NCI-H1930 (cell line): Measurements from ENCODE around the gene ZNF70.
A peak's percentile ranks its signal among the peaks of the same experiment; 100 is the strongest.

Source experiments
- DNase-seq, 2 experiments: peaks; one replicate each; lab custom pipeline; 2025; lab: John Stamatoyannopoulos, UW

The ZNF70 gene

DNA sequence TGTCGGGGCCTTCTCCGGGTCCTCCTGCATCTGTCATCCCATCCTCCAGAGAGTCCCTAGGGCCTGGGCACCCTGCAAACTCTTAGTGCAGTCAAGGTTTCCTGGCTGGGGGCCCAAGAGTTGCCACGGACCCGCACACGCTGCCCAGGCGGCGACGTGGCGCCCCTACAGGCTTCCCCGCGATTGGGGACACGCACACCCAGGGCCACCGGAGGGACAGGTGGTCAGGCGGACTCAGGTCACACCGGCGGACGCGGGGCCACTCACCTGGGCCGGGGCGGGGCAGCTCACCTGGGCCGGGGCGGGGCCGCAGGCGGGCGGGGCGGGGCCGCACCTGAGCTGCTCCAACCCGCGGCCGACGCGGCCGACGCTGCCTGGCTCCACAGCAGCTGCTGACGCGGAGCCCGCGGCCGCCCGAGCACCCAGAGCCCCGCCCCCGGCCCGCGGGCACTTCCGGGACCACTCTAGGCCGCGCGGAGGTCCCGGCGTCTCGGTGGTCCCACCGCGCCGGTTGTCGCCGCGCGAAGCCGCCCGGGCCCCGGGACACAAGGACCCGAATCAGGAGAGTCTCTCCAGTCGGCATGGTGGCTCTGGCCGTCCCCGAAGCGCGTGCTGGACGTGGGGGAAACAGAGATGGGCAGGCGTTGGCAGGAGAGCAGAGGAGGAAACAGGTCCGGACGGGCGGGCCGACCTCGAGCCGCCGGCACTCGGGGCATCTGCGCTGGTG lies at the start of gene ZNF70:
Gene ZNF70 (minus strand): TSS at position 399 of the 727 bp plus-strand sequence. CDS start 5,972 bp downstream, outside the sequence.
- peak; percentile 75 to 84 for DNase-seq

DNA sequence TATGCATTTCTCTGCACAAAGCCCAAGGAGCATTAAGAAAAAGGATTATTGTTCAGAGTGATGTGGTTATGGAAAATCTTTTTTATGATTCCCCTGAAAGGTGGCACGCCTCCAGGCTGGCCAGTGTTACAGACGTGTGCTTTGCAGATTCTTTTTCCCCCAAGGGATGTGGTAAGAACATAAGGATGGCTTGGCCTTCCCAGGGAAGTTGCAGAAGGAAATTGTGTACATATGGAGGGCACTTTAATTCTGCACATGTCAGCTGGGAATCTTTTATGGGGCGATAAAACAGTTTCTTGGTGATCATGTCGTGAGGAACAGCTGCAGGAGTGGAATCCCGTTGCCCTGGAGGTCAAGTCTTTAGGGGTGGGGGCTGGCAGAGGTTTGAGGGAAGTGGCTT lies 45.5 kb upstream of the ZNF70 start:
- no peak for DNase-seq

DNA sequence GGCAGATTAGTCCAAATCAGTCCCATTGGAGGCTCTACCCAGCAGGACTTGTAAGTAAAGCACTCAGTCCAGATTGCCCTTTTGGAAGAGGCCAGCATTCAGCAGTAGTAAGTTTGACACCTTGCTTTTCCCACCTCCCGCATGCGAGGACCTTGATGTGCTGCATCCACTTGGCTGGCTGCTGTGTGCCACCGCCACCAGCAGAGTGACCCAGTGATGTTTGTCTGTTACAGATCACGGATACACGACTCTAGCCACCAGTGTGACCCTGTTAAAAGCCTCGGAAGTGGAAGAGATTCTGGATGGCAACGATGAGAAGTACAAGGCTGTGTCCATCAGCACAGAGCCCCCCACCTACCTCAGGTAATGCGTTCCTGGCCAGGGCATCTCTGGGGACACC lies 42.4 kb upstream of the ZNF70 start:
- no peak for DNase-seq

DNA sequence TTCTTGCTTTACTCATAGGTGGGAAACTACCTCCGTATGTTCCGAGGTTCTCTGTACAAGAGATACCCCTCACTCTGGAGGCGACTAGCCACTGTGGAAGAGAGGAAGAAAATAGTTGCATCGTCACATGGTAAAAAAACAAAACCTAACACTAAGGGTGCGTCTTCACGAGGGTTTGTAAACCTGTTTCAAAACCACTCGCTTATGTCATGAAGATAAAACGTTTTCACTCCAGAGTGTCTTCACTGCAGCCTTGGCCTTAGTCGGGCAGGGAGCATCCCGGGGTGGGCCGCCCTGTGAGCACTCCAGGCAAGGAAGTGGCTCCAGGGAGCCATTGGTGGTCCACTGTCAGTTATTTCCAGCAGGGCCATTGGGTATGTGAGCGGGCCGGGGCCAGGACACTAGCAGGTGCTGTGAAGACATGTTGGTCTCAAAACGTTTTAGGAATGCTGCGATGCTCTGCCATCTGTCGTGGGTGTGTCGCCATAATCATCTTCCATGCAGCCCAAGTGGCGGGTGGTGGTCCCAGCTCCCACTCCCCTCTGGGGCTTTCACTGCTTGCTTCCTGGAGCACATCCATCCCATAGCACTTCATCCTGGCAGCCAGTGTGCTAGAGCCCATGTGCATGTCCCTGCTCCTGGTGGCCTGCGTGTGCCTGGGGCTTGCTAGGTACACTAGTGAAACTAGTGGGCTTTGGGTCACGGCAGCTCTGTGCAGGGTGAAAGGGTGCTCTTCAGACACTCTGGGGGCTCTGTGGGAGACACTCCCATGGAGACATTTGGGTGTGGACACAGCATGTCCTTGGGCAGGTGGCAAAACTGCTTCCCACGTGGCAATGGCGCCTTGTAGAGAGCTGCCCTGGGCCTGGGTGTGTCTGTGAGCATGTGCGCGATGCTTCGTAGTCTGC lies 41.1 kb upstream of the ZNF70 start:
- DNase-seq = no peak

DNA sequence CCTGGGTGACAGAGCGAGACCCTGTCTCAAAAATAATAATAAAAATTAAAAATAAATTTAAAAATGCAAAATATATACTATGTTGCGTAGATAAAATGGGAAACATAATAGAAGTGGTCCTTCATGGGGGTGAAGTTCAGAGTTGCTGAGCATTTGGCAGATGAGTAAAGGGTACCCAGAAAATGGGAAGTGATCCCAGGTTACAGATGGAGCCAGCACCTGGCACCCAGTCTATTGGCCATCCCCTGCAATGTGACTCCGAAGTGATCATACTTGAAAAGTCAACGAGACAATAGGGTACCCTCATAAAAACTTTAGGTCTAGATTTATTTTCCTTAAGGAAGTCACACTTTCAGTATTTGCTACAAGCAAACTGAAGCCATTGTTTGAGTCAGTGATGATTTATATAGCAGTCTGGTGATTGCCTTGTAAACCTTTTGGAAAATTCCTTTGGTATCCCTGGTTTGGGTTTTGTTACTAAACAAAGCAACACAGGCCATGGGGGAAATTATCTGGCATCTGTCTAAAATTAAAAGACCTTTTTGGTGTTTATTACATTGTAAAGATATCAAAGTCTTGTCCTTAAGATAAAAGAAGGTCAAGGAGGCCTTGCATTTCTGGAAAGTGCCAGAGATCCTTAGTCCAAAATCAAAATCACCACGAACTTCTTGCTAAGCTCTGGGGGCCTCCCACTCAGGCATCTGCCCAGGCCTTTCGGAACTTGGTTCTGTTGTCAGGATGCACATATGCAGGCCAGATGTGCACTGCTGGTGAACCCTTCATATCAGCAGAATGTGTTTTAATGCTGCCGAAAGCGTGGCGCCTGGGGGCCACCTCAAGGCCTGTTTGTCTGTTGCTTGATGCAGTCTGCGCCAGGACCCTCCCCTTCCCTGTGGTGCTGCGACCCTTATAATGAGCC lies 40.2 kb upstream of the ZNF70 start:
- no peak for DNase-seq

DNA sequence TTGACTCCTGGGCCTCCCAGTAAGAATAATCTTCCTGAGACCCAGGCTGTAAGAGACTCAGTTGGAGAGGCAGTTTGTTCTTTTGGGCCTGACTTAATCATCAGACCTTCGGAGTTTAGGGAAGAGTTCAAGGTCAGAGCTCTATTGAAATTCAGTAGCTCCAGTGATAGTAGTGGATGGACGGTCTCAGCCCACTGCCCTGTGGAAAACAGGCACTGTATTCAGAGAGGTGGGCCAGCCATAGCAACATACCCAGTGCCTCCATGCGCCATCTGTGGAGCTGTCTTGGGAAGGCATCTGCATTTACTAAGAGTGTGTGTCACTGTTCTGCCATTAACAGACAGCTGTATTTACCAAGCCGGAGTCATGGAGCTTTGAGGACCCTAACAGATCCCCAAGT lies 38.7 kb upstream of the ZNF70 start:
- DNase-seq = no peak

DNA sequence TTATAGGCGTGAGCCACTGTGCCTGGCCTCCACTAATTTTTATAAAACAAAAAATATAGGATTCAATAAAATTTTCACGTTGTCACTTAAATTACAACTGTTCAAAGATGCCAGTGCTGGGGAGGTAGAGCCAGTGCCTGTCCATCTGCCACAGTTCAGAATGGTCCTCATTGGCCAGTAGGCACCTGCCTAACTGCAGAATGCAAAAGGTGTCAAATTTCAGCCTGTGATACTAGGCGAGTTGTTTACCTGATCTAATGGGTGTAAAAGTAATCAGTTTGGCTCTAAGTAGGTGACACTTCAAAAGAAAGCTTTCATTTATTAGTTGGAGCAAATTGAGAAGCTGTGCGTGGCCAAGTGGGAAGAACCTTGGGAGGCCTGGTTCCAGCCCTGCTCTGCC lies 38.2 kb upstream of the ZNF70 start:
- no peak for DNase-seq

DNA sequence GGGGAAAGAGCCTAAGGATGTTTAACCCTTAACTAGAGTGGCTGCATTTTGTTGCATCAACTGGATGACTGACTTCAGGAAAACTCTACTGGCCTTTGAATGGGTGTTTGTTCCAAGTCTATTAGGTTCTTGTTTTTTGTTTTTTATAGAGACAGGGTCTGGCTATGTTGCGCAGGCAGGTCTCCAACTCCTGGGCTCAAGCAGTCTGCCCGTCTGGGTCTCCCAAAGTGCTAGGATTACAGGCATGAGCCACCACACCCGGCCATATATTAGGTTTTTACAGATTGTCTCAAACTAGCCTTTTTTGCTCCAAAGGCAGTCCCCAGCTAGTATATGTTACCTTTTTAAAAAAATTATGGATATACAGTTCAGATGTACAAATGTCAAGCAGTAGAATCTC lies 37.0 kb upstream of the ZNF70 start:
- no peak for DNase-seq

DNA sequence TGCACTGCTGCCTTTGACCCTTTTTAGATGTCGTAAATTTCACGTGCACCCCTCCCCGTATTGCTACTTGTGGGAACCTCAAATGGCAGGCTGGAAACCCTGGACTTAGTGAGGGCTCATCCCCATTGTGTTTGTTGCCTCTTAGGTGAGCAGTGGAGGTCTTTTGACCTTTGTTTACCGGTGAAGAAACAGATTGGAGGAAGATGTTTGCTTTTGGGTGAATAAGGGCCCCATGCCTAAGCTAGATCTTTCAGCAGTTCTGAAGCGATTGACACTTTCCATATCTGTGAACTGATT lies 36.6 kb upstream of the ZNF70 start:
- DNase-seq = no peak

DNA sequence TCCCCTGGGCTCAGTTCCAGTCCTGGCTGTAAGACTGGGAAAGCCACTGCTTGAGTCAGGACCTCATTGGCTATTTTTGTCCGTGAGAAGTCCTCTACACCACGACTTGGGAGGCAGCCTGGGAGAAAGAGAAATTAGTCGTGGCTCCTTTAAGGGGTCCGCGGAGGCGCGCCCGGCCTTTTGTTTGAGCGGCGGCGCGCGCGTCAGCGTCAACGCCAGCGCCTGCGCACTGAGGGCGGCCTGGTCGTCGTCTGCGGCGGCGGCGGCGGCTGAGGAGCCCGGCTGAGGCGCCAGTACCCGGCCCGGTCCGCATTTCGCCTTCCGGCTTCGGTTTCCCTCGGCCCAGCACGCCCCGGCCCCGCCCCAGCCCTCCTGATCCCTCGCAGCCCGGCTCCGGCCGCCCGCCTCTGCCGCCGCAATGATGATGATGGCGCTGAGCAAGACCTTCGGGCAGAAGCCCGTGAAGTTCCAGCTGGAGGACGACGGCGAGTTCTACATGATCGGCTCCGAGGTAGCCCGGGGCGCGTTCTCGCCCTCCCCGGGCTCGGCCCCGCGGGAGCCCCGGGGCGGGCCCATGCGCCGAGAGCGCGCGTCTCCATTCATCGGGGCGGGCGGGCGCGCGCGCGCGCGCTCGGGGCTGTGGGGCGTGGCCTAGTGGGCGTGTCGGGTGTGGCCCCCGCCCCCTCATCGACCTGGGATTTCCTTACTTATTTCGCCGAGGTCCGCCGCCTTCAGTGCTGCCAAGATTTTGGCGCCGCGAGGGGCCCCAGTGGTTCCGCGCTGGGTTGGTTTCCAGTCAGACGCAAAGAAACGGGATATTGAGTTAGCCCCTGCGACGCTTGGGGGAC lies 36.1 kb upstream of the ZNF70 start, which contains the start of gene SMARCB1:
Gene SMARCB1 (plus strand): TSS at position 215 of the 848 bp plus-strand sequence. CDS start 204 bp downstream, at position 419.
- DNase-seq = peak; percentile 72 to 86

DNA sequence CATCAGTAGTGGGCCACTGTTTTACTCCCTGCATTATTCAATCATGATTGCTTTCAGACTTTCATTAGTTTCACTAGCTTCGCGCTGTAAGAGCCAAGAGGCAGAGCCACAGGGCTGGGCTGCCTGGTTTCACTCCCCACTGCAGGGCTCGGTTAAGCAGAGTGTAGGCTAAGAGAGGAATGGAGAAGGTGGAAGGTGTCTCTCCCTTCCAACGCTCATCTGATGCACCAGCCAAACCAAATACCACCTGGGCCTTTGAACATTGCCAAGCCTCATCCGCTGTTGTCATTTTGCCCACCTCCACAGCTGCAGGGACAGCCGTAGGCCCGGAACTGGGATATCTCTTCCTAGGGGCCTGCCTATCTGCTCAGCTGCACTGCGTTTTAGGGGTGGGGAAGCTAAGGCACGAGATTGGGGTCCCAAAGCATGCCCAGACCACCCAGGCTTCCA lies 35.4 kb upstream of the ZNF70 start:
- no peak for DNase-seq

DNA sequence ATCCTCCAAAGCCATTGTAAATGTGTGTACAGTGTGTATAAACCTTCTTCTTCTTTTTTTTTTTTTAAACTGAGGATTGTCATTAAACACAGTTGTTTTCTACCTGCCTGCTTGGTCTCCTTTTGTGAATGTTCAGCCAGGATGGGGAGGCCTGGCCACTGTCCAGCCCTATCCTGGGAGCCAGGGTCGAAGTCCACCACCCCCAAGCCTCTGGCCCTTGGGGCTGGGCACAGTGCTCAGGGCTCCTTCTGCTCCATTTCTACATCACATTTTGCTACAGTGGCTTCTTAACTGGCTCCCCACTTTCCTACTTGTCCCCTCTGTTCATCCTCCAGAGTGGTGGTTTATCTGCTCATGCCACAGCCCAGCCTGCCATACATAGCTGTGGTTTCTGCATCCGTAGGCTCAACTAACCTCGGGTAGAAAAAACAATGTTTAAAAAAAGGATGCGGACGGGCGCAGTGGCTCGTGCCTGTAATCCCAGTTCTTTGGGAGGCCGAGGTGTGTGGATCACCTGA lies 33.4 kb upstream of the ZNF70 start:
- no peak for DNase-seq

DNA sequence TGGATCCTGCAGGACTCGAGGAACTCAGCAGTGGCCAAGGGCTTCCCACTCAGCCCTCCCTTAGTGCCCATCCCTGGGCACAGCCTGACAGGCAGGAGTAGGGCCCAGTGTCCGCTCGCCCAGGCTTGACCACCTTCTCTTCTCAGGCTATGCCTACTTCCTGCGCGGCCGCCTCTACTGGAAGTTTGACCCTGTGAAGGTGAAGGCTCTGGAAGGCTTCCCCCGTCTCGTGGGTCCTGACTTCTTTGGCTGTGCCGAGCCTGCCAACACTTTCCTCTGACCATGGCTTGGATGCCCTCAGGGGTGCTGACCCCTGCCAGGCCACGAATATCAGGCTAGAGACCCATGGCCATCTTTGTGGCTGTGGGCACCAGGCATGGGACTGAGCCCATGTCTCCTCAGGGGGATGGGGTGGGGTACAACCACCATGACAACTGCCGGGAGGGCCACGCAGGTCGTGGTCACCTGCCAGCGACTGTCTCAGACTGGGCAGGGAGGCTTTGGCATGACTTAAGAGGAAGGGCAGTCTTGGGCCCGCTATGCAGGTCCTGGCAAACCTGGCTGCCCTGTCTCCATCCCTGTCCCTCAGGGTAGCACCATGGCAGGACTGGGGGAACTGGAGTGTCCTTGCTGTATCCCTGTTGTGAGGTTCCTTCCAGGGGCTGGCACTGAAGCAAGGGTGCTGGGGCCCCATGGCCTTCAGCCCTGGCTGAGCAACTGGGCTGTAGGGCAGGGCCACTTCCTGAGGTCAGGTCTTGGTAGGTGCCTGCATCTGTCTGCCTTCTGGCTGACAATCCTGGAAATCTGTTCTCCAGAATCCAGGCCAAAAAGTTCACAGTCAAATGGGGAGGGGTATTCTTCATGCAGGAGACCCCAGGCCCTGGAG lies 32.6 kb upstream of the ZNF70 start:
- DNase-seq = no peak

DNA sequence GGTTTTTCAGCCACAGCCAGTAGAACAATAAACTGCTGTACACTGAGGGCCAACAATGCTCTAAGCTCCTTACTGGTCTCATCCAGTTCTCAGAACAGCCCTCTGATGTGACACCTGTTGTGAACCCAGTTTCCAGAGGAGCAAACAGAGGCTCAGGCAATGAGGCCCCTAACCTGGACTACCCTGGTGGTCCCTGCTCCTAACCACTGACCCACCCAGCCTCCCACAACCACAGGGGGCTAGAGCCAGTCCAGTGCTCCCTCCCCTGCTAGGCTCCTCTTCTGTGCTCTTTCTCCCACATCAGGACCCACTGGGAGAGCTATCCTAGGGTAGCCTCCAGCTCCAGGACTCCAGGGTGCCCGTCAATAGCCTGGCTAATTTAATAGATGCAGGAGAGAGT lies 31.8 kb upstream of the ZNF70 start:
- DNase-seq = no peak

DNA sequence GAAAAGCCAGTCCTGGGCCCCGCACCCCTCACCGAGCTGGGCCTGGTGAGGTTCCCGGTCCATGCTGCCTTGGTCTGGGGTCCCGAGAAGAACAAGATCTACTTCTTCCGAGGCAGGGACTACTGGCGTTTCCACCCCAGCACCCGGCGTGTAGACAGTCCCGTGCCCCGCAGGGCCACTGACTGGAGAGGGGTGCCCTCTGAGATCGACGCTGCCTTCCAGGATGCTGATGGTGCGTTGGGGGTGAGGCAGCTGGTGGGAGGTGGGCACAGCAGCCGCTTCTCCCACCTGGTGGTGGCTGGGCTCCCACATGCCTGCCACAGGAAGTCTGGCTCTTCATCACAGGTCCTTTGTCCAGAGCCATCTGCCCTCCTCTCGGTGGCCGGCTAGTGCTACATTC lies 31.3 kb upstream of the ZNF70 start:
- DNase-seq = no peak

DNA sequence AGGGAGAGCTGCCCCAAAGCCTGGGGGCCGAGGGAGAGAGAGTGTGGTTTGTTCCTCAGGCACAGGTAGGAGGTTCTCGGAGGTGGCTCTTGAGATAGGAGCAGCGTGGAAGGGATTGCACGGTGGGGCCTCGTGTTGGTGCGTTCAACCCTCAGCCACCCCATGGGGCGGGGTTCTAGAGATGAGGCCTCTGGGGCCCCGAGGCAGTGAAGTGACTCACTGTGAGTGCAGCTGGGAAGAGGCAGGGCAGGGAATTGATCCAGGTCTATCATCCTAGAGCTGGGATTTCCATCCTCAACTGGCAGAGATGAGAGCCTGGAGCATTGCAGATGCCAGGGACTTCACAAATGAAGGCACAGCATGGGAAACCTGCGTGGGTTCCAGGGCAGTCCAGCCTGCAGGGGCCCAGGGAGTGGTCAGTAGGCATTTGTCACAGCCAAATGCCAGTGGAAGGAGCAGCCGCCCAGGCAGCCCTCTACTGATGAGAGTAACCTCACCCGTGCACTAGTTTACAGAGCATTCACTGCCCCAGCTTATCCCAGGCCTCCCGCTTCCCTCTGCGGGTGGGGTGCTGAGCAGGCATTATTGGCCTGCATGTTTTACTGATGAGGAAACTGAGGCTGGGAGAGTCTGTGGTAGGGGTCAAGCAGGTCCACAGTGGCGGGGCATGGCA lies 30.7 kb upstream of the ZNF70 start:
- DNase-seq = no peak

DNA sequence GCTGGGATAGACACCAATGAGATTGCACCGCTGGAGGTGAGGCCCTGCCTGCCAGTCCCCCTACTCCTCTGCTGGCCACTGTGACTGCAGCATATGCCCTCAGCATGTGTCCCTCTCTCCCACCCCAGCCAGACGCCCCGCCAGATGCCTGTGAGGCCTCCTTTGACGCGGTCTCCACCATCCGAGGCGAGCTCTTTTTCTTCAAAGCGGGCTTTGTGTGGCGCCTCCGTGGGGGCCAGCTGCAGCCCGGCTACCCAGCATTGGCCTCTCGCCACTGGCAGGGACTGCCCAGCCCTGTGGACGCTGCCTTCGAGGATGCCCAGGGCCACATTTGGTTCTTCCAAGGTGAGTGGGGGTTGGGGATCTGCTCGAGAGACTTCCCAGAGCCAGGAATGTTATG lies 30.2 kb upstream of the ZNF70 start:
- DNase-seq = no peak

DNA sequence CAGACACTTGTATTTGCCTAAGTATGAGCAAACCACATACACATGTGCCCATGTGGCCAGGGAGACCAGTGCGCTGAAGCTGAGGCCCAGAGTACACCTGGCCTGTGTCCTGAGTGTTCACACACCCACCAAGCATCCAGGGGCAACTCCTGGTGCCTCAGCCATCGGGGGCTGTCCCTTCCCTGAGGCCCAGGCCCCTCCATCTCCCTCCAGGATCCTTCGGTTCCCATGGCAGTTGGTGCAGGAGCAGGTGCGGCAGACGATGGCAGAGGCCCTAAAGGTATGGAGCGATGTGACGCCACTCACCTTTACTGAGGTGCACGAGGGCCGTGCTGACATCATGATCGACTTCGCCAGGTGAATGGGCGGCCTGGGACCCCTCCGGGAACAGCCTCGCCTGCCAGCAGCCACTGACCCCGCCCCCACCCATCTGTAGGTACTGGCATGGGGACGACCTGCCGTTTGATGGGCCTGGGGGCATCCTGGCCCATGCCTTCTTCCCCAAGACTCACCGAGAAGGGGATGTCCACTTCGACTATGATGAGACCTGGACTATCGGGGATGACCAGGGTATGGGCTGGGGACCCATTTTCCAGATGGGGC lies 29.3 kb upstream of the ZNF70 start:
- DNase-seq = no peak

DNA sequence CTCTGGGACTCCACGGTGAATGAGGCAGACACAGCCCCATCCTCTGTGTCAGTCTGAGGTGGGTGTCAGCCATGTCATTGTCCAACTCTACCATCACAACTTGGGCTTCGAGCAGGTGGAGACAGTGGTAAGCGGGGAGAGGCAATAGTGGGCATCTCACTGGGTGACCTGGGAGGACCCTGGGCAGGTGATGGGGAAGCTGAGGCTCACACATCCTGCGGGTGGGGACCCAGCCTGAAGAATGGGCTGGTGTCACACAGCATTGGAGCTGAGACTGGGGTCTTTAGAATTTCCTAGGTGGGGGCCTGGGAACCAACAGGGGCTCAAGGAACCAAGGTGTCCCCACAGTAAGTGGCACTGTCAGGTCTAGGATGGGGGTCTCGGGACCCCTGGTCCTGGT lies 28.8 kb upstream of the ZNF70 start:
- no peak for DNase-seq
